Liver (tissue), 3 donors: ENCODE data around the gene CCDC92.

ENCODE experiments used
- ATF3 ChIP-seq: IDR thresholded peaks from 2 replicates; pipeline ENCODE4 v1.6.1; 2016; ENCODE audit warnings: antibody characterized with exemption
- CTCF ChIP-seq: fragments of 150-350 bp; IDR thresholded peaks from 2 replicates; pipeline ENCODE4 v1.5.1; 2017; ENCODE audit warnings: improper control_type of control experiment, low read depth, low read length; ENCODE audit not compliant: missing input control
- GABPA ChIP-seq, 2 donors: IDR thresholded peaks in 1 of 2; conservative IDR thresholded peaks in 1 of 2; 2 replicates each; pipeline ENCODE4 v1.6.1; 2016; ENCODE audit warnings: antibody characterized with exemption in 2 of 2, mild to moderate bottlenecking in 1 of 2, moderate library complexity in 1 of 2
- JUND ChIP-seq, 2 donors: IDR thresholded peaks; 2 replicates each; pipeline ENCODE4 v1.6.1; 2016; ENCODE audit warnings: antibody characterized with exemption in 2 of 2
- MAX ChIP-seq: IDR thresholded peaks from 2 replicates; pipeline ENCODE4 v1.6.1; 2016; ENCODE audit warnings: antibody characterized with exemption
- NR2F2 ChIP-seq: IDR thresholded peaks from 2 replicates; pipeline ENCODE4 v1.6.1; 2016; ENCODE audit warnings: antibody characterized with exemption
- RAD21 ChIP-seq, 2 donors: IDR thresholded peaks; 2 replicates each; pipeline ENCODE4 v1.6.1; 2016; ENCODE audit warnings: antibody characterized with exemption in 2 of 2, mild to moderate bottlenecking in 2 of 2
- SP1 ChIP-seq: IDR thresholded peaks from 2 replicates; pipeline ENCODE4 v1.6.1; 2018; ENCODE audit warnings: antibody characterized with exemption, mild to moderate bottlenecking
- TAF1 ChIP-seq: conservative IDR thresholded peaks from 2 replicates; pipeline ENCODE4 v1.6.1; 2016; ENCODE audit warnings: antibody characterized with exemption, mild to moderate bottlenecking
- YY1 ChIP-seq: IDR thresholded peaks from 2 replicates; pipeline ENCODE4 v1.6.1; 2016; ENCODE audit warnings: antibody characterized with exemption, mild to moderate bottlenecking
- TF ChIP-seq, protein P1 (sequence below): IDR thresholded peaks from 2 replicates; pipeline ENCODE4 v1.6.1; 2016; ENCODE audit warnings: antibody characterized with exemption, mild to moderate bottlenecking
- donor health status: healthy.
- donor health status: healthy.

GRCh38 chr12:123995023-123995748 lies 22.6 kb upstream of the CCDC92 start:
- no peak for TF ChIP-seq CTCF
- no peak for TF ChIP-seq TAF1
- no peak for TF ChIP-seq YY1
- TF ChIP-seq, protein P1, sequence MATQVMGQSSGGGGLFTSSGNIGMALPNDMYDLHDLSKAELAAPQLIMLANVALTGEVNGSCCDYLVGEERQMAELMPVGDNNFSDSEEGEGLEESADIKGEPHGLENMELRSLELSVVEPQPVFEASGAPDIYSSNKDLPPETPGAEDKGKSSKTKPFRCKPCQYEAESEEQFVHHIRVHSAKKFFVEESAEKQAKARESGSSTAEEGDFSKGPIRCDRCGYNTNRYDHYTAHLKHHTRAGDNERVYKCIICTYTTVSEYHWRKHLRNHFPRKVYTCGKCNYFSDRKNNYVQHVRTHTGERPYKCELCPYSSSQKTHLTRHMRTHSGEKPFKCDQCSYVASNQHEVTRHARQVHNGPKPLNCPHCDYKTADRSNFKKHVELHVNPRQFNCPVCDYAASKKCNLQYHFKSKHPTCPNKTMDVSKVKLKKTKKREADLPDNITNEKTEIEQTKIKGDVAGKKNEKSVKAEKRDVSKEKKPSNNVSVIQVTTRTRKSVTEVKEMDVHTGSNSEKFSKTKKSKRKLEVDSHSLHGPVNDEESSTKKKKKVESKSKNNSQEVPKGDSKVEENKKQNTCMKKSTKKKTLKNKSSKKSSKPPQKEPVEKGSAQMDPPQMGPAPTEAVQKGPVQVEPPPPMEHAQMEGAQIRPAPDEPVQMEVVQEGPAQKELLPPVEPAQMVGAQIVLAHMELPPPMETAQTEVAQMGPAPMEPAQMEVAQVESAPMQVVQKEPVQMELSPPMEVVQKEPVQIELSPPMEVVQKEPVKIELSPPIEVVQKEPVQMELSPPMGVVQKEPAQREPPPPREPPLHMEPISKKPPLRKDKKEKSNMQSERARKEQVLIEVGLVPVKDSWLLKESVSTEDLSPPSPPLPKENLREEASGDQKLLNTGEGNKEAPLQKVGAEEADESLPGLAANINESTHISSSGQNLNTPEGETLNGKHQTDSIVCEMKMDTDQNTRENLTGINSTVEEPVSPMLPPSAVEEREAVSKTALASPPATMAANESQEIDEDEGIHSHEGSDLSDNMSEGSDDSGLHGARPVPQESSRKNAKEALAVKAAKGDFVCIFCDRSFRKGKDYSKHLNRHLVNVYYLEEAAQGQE = no peak
- no peak for TF ChIP-seq RAD21 (IDR thresholded peaks at IDR 0.05)
- no peak for TF ChIP-seq JUND (IDR thresholded peaks at IDR 0.05)
- no peak for TF ChIP-seq SP1
- no peak for TF ChIP-seq MAX
- no peak for TF ChIP-seq NR2F2
- TF ChIP-seq ATF3 = no peak
- no peak for TF ChIP-seq GABPA (IDR thresholded peaks at IDR 0.05 in 1 of 2, conservative IDR thresholded peaks at IDR 0.05 in 1 of 2)
